Measurements from ENCODE around the gene CAPN5.

CAPN5 gene

DNA sequence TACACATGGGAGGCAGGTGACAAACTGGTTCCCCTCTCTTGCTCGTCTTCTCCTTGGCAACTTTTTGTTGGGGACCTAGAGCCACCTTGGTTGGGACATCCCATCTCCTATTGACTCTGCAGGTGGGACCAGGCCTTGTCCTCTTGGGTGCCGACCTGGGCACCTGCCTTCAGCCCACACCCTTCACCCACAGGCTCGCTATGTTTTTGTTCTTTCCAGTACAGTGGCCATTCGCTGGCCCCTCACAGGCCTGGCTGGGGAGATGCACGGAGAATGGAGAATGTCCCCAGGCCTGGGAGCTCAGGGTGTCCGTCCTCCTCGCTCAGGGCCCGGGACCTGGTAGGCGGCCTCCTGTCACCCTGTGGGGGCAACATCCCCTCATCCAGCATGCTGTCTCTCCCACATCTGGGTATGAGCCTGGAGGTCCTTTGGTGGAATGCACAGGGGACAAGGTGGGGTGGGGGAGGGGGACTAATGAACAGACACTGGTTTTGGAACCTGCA, 21.0 kb downstream of the CAPN5 start:
- H3K27me3 Mint-ChIP-seq: peaks cover 5% of the 10 kb centered on the region
- peaks cover 7% of the 10 kb centered on the region for H3K4me1 Mint-ChIP-seq (ENCODE audit: low read depth)
- intact Hi-C loops (cut with micrococcal nuclease): no loop called here
- no peak overlapping the region for H3K4me3 Mint-ChIP-seq
- H3K36me3 Mint-ChIP-seq (ENCODE audit: low read depth): no peaks in the 10 kb centered on the region
- H3K27ac Mint-ChIP-seq: no peak overlapping the region
- no peaks in the 10 kb centered on the region for H3K9me3 Mint-ChIP-seq

DNA sequence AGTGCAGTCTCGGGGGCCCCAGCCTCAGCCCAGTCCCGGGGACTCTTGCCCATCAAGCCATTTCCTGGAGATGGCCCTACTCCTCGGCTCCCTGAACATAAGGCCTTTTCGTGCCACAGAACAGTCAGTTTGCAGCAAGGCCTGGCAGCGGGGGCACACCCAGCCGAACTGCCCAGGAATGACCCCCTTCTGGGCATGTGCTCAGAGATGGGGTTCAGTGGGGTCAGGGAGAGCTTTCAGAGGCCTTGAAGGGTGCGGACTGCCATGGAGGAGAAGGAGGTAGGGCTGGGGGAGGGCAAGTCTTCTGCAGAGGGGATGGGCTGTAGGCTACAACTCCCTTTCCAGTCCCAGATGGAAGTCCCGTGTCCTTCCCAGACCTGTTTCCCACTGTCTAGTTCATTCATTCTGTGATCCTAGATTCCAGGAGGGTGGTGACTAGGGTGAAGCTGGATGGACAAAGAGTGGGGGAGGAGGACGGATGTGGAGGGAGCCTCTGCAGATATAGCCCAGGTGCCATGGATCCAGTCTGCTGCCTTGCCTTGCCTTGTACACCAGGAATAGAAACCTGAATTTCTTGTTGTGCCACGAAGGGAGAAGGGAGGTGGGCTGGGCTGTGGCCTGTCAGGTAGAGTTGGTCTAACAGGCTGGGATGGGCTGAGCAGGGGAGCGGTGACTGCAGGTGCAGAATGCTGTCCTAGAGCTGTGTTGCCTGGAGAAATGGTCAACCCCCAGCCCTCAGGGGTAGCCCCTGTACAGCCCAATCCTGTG, 21.6 kb downstream of the CAPN5 start:
- no peaks in the 10 kb centered on the region for H3K36me3 Mint-ChIP-seq (ENCODE audit: low read depth)
- peaks cover under 1% of the 10 kb centered on the region for H3K4me1 Mint-ChIP-seq (ENCODE audit: low read depth)
- intact Hi-C loops (cut with micrococcal nuclease): no loop called here
- peaks cover 5% of the 10 kb centered on the region for H3K27me3 Mint-ChIP-seq
- no peak overlapping the region for H3K27ac Mint-ChIP-seq
- no peaks in the 10 kb centered on the region for H3K9me3 Mint-ChIP-seq
- no peak overlapping the region for H3K4me3 Mint-ChIP-seq

DNA sequence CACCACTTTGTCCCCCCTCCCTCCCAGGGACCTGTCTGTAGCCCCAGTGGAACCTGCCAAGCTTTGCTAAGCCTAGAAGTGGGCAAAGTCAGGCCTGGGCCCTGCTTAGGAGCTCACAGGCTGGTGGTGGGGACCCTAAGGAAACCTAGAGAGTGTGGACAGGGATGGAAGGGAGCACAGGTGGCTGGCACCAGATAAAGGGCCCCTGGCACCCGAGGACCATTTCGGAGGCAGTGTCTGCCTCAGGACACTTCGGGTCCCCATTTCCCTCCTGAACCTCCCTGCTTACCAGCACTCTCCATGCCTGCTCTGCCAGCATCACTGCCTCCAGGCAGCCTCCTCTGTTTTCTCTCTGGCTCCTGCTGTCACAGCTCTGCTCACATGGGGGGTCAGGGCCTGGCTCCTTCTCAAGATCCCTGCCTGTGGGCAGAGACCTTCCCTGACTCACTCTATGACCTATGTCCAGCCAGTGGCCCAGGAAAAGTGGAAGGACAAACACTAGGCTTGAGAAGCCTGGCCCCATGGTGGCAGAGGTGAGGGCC, 22.3 kb downstream of the CAPN5 start:
- H3K4me3 Mint-ChIP-seq: no peak overlapping the region

DNA sequence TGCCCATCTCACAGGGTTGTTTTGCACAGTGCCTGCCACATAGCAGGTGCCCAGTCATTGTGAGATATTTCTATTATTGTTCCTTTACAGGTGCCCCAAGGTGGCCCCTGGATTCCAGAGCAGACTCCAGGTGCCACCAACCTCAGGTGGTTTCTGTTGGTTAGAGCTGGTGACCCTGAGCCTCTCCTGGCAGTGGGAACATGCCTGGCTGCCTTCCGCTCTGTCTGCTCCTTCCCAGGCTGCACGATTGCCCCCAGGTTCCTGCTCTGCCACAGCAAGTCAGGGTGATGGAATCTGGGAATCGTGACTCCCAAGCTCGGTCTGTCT, 23.2 kb downstream of the CAPN5 start:
- H3K27ac Mint-ChIP-seq: no peak overlapping the region
- no peaks in the 10 kb centered on the region for H3K9me3 Mint-ChIP-seq
- H3K36me3 Mint-ChIP-seq (ENCODE audit: low read depth): no peaks in the 10 kb centered on the region
- intact Hi-C loops (cut with micrococcal nuclease): loop anchor here (2.0 kb wide), 1 partner anchor 283 kb away; no protein-coding TSS in a partner anchor
- H3K4me1 Mint-ChIP-seq (ENCODE audit: low read depth): no peaks in the 10 kb centered on the region
- H3K27me3 Mint-ChIP-seq: peaks cover 5% of the 10 kb centered on the region
- H3K4me3 Mint-ChIP-seq: no peak overlapping the region

More for the DNA sequence above, 22.3 kb downstream of the CAPN5 start:
- H3K36me3 Mint-ChIP-seq (ENCODE audit: low read depth): no peaks in the 10 kb centered on the region
- no peak overlapping the region for H3K27ac Mint-ChIP-seq
- no peaks in the 10 kb centered on the region for H3K4me1 Mint-ChIP-seq (ENCODE audit: low read depth)
- H3K9me3 Mint-ChIP-seq: no peaks in the 10 kb centered on the region
- intact Hi-C loops (cut with micrococcal nuclease): no loop called here
- H3K27me3 Mint-ChIP-seq: peaks cover 5% of the 10 kb centered on the region

DNA sequence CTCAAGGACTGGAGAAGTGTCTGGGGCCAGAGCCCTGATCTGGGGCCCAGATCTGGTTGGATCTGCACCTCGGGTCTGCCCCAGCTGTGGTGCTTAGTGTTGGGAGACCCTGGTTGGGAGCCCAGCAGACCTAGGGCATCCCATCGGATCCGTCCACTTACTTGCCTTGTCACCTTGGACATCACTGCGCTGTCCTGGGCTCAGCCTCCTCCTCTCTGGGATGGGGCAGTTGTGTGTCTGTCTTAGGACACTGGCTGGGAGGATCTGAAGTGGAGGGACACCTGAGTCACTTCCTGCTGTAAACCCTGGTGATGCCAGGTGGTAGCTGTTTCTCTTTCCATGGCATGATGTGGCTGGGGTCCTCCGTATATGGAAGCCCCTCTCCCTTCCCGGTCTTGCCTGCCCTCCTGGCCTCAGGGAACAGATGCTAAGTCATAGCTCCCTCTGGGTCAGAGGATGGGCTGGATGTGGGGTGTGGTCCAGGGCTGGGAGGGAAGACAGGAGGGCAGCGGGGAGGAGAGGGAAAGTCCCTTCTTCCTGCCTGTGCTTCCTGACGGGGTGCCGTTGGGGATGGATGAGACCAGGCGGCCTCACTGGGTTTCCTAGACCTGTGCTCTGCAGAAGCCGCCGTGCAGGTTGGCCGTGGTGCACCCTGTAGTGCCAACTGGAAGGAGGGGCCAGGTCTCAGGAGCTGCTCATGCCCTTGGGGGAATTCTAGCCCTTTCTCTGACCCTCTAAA, 23.8 kb downstream of the CAPN5 start:
- no peaks in the 10 kb centered on the region for H3K36me3 Mint-ChIP-seq (ENCODE audit: low read depth)
- no peak overlapping the region for H3K4me3 Mint-ChIP-seq
- H3K4me1 Mint-ChIP-seq (ENCODE audit: low read depth): no peaks in the 10 kb centered on the region
- H3K9me3 Mint-ChIP-seq: no peaks in the 10 kb centered on the region
- peaks cover 5% of the 10 kb centered on the region for H3K27me3 Mint-ChIP-seq
- no peak overlapping the region for H3K27ac Mint-ChIP-seq
- intact Hi-C loops (cut with micrococcal nuclease): loop anchor here (1.0 to 2.0 kb wide), 2 partner anchors 43 to 284 kb away; no protein-coding TSS in a partner anchor

DNA sequence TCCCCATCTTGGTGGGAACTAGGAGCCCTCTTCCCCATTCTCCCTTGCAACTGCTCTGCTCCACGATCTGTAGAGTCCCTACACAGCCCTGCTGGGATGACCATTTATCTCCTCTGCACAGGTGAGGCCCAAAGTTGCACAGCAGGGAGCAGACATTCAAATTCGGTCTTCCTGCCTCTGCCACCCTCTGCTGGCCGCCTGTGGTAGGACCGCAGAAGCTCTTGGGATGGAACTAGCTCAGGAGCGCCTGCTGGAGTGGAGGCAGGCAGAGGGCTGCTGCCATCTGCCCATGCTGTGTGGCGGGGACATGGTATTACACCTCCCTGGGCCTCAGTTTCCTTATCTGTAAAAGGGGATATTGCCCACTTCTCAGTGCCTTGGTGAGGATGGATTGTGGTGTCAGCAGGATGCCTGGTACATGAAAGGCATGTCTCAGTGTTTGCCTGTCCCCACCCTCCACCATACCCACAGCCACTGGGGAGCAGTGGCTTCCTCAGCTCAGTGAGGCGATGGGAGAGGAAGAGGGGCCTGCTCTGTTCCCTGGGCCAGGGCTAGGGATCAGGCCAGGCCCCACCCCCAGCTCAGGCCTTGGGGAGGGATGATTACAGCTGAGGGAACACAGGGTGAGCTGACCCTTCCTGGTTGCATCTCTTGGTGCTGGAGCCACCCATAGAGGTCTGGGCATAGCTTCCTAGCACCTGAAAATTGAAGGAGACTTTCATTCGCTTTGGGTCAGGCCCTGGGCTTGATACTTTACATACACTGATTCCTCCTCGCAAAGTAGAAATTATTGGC, 24.6 kb downstream of the CAPN5 start:
- intact Hi-C loops (cut with micrococcal nuclease): loop anchor here (1.0 to 2.0 kb wide), 2 partner anchors 44 to 285 kb away; no protein-coding TSS in a partner anchor
- Mint-ChIP-seq H3K4me3 (no peak overlapping the region), H3K36me3 (ENCODE audit: low read depth) (no peaks in the 10 kb centered on the region), H3K9me3 (no peaks in the 10 kb centered on the region), H3K27me3 (peaks cover 5% of the 10 kb centered on the region), H3K27ac (no peak overlapping the region), H3K4me1 (ENCODE audit: low read depth) (no peaks in the 10 kb centered on the region)

DNA sequence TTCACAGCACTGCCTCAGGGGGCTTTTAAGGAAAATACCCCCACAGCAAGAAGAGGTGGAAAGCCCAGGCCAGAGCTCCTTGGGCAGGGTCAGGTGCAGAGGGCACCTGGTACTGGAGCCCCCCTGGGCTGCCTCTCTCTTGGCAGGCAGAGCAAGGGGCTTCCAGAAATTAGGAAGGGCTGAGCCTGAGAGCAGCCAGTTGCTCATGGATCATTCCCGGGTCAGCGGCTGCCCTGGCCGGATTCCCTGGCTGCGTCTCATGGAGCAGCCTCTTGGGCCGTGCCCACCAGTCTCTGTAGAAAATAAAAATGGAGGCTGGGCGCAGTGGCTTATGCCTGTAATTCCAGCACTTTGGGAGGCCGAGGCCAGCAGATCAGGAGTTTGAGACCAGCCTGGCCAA, 25.6 kb downstream of the CAPN5 start:
- intact Hi-C loops (cut with micrococcal nuclease): no loop called here
- no peaks in the 10 kb centered on the region for H3K4me1 Mint-ChIP-seq (ENCODE audit: low read depth)
- no peak overlapping the region for H3K27ac Mint-ChIP-seq
- H3K9me3 Mint-ChIP-seq: no peaks in the 10 kb centered on the region
- H3K36me3 Mint-ChIP-seq (ENCODE audit: low read depth): no peaks in the 10 kb centered on the region
- H3K4me3 Mint-ChIP-seq: no peak overlapping the region
- peaks cover 5% of the 10 kb centered on the region for H3K27me3 Mint-ChIP-seq

DNA sequence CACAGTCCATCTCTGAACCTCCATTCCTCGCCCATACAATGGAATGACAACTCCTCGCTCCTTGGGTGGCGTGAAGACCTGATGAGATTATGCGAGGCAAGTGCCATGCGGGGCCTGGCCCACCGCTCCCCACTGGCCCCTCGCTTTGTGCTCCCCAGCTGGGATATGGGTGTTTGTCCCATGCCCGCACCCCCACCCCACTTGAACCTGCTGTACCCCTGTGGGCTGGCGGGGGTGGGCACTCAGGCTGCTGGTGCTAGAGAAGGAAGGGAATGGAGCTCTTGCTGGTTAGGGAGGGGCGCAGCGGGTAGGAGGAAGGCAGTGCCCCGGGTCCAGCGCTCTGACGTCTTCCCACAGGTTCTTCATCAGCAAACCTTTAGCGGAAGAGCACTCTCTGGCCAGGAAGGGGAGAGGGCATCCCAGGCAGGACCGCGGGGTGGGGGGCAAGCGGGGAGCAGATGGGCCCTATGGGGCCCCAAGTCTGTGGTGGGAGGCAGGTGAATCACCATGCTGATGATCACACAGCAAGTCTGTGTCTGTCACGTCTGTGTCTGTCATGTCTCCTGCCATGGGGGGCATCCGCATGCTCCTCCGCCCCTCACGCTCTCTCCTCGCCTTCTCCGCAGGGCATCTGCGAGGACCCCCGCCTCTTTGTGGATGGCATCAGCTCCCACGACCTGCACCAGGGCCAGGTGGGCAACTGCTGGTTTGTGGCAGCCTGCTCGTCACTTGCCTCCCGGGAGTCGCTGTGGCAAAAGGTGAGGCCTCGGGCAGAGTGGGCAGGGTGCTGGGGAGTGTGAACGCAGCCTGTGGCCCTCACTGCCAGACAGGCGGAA, 26.5 kb downstream of the CAPN5 start:
- Mint-ChIP-seq H3K4me1 (ENCODE audit: low read depth) (no peaks in the 10 kb centered on the region), H3K9me3 (no peaks in the 10 kb centered on the region), H3K27me3 (peaks cover 5% of the 10 kb centered on the region), H3K4me3 (no peak overlapping the region), H3K36me3 (ENCODE audit: low read depth) (no peaks in the 10 kb centered on the region), H3K27ac (no peak overlapping the region)
- intact Hi-C loops (cut with micrococcal nuclease): no loop called here

DNA sequence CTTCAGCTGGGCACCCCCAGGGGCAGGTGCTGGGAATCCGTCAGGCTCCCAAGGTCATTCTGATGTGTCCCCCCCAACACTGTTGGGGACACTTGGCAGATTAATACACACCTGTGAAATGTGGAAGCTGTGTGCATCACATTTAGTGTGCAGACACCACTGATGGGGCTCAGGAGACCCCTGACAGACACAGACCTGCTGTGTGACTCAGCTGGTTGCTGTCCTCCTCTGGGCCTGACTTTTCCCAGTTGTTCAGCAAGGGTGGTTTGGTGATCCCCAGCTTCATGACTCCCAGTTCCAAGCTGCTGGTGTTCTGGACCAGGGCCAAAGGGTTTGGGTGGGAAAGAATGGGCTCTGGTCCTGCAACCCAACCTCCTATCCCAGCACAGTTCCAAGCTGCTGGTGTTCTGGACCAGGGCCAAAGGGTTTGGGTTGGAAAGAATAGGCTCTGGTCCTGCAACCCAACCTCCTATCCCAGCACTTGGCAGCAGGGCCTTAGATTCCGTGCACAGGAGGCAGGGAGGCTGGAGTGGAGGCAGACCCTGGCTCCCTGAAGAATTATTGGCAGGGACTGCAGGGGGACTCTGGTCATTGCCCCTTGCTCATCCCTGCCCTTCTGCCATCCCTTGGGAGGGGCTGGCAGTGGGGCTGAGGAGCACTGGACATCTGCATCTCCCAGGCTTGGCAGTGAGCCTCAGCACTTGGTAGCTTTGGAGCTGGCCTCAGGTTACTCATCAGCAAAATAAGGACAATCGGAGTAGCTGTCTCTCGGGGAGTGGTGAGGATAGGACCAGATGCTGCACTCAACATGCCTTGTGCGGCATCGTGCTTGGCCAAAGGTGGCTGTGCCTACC, 27.4 kb downstream of the CAPN5 start:
- Mint-ChIP-seq H3K27me3 (peaks cover 5% of the 10 kb centered on the region), H3K27ac (no peak overlapping the region), H3K36me3 (ENCODE audit: low read depth) (no peaks in the 10 kb centered on the region), H3K9me3 (no peaks in the 10 kb centered on the region), H3K4me3 (no peak overlapping the region), H3K4me1 (ENCODE audit: low read depth) (no peaks in the 10 kb centered on the region)
- intact Hi-C loops (cut with micrococcal nuclease): no loop called here

DNA sequence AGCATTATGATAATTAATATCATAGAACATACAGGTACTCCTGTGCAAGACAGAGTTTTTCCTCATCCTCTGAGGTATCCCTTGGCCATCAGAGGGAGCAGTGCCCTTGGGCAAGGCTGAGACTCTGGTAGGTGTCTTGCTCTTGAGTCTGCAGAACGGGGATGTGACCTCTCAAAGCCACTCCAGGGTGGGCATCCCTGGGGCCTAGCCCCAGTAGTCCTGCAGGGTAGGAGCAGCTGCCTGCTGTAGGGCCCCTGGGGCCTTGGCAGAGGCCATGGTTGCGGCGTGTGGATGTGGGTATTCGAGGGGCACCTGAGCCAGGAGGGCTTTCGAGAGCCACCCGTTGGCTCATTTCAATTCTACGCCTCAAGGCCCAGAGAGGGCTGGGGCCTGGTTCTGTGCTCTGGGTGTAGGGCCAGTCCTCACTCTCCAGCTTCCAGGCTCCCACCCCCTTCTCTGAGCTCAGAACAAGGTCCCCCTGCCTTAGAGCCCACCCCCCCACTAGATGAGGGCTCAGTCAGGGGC, 28.1 kb downstream of the CAPN5 start:
- Mint-ChIP-seq H3K27me3 (peaks cover 5% of the 10 kb centered on the region), H3K4me3 (no peak overlapping the region), H3K36me3 (ENCODE audit: low read depth) (no peaks in the 10 kb centered on the region), H3K27ac (no peak overlapping the region), H3K9me3 (no peaks in the 10 kb centered on the region), H3K4me1 (ENCODE audit: low read depth) (no peaks in the 10 kb centered on the region)
- intact Hi-C loops (cut with micrococcal nuclease): no loop called here

DNA sequence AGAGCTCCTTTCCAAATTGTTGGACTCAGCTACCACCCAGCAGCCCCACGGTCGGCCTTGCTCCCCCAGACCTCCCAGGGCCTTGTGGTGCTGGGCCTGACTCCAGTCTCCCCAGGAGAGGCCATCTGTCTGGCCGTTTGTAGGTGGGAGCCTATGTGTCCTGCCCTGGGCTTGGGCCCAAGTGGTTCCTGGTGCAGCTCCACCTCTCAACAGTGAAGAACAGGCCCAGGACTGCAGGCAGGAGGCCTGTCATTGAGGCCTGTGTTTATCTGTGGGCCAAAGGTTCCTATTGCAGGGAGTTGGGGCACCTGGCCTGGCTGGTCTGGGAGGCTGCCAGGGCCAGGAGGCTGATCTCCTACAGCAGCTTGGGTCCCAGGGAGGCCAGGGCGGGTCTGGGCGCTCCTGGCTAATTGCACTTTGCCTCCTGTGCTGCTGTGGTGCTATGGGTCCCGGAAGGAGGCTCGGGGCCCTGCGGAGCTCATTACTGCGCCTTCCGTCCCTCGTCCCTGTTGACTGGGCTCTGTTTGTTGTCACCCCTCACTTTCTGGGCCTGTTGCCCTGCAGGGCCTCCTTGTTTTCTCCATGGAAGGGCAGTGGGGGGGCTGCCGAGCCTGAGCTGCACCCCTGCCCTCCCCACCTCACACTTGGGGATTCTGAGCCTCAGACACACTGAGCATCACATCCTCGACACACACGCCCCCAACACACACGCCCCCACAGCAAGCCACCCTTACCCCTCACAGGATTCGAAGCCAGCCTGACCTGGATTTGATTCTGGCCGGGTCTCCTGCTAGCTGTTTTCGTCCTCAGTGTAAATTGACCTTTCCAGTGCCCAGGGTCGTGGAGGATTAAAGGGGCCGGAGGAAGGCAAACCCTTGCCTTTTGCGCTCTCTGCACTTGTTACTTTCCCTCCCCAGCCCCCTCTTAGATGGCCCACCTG, 29.1 kb downstream of the CAPN5 start:
- Mint-ChIP-seq H3K9me3 (no peaks in the 10 kb centered on the region), H3K4me1 (ENCODE audit: low read depth) (no peaks in the 10 kb centered on the region), H3K27me3 (peaks cover 5% of the 10 kb centered on the region), H3K27ac (no peak overlapping the region), H3K4me3 (no peak overlapping the region), H3K36me3 (ENCODE audit: low read depth) (no peaks in the 10 kb centered on the region)
- intact Hi-C loops (cut with micrococcal nuclease): no loop called here

Data from dendritic cell treated with granulocyte-macrophage colony-stimulating factor and Interleukin-4, amounts not matched to agents 40 ng/mL and 50 ng/mL, for 4 days (primary cell).